Measurements from ENCODE around the gene PREX1. TPM values are rescaled to one million over a fixed set of nuclear protein-coding genes. Genes with fewer than 3 reads are reported as not detected.

PREX1 gene
- total RNA-seq, 1 donor from 2014 or later, result 20.8 TPM

DNA sequence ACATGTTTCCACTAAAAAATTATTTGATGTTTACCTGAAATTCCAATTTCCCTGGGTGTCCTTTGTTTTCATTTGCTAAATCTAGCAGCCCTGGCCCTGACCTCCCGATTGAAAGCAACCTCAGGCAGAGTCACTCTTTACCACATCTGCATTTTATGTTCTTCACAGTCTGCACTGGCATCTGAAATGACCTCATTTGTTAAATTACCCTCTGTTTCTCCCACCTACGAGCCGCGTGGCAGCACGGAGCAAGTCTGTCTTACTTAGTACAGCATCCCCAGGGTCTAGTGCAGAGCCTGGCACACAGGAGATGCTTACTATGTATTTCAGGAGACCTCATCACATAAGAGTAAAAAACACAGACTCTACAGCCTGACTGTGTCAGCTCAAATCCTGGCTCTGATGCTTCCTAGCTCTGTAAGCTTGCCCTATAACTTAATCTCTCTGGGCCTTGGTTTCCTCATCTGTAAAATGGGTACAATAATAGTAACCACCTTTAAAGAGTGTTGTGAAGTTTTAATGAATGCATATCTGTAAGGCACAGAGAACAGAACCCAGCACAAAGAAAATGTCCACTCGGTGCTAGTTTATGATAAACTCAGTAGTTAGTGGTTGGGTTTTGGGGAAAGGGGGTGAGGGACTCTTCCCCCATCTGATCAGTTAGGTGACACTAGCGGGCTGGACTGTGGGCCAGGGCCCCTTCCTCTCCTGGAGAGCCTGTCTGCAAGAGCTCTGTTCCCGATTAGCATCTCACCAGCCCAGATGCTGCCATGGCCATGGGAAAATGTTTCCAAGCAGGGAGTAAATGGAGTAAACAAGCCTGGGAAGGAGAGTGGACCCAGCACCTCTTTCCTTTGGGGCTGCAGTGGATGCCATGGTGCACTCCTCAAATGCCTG is 88.2 kb downstream of the PREX1 start:
- H3K27me3 Mint-ChIP-seq, result peaks cover 6% of the 10 kb centered on the region
- no peaks in the 10 kb centered on the region for H3K9me3 Mint-ChIP-seq
- TF ChIP-seq, protein P1, sequence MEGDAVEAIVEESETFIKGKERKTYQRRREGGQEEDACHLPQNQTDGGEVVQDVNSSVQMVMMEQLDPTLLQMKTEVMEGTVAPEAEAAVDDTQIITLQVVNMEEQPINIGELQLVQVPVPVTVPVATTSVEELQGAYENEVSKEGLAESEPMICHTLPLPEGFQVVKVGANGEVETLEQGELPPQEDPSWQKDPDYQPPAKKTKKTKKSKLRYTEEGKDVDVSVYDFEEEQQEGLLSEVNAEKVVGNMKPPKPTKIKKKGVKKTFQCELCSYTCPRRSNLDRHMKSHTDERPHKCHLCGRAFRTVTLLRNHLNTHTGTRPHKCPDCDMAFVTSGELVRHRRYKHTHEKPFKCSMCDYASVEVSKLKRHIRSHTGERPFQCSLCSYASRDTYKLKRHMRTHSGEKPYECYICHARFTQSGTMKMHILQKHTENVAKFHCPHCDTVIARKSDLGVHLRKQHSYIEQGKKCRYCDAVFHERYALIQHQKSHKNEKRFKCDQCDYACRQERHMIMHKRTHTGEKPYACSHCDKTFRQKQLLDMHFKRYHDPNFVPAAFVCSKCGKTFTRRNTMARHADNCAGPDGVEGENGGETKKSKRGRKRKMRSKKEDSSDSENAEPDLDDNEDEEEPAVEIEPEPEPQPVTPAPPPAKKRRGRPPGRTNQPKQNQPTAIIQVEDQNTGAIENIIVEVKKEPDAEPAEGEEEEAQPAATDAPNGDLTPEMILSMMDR (conservative IDR thresholded peaks at IDR 0.05), result no peak
- H3K4me1 Mint-ChIP-seq (ENCODE audit: unreplicated experiment), result peaks cover 22% of the 10 kb centered on the region
- H3K27ac Mint-ChIP-seq, result no peak overlapping the region
- H3K36me3 Mint-ChIP-seq, result peaks cover 4% of the 10 kb centered on the region
- no peak overlapping the region for H3K4me3 Mint-ChIP-seq
- no peak for DNase-seq (ENCODE audit: extremely low spot score, unreplicated experiment)

DNA sequence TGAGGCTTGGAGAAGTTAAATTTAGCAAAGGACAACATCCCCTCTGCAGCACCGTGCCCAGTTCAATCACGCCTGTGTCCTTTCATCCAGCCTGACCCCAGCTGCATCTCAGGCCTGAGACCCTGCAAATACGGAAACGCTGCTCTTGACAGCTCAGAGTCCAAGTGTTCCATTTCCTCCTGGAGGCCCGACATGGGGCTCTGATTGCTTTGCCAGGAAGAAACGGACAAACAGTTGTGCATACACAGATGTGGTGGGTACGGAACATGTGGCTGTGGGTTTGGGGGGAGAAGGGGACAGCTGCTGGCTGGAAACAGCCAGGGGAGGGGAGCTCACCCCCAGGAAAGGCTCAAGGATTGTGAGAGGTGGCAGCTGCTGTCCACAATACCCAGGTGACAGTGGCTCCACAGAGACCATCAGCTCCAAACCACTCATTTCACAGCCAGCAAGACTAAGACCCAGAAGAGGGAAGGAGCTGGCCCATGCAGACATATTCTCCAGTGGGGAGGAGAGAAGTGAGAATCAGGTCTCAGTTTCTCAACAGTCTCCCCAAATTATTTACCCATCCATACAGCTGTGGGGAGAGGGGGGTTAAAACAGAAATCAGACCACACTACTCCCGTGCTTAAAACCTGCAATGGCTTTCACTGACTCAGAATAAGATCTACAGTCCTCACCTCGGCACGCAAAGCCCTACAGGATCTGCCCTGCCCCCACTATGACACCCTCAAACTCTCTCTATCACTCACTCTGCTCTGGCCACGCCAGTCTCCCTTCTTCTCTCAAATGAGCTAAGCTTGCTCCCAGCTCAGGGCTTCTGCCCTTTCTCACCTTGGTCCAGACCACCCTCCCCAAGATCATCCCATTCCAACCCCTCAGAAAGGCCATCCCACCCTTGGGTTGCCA is 89.1 kb downstream of the PREX1 start:
- TF ChIP-seq, protein P1 (conservative IDR thresholded peaks at IDR 0.05), result no peak
- no peak for DNase-seq (ENCODE audit: extremely low spot score, unreplicated experiment)
- Mint-ChIP-seq H3K4me1 (ENCODE audit: unreplicated experiment) (peaks cover 22% of the 10 kb centered on the region), H3K27ac (no peak overlapping the region), H3K36me3 (peaks cover 4% of the 10 kb centered on the region), H3K27me3 (peaks cover 6% of the 10 kb centered on the region), H3K4me3 (no peak overlapping the region), H3K9me3 (no peaks in the 10 kb centered on the region)

- no peak for DNase-seq (ENCODE audit: extremely low spot score, unreplicated experiment)
- Mint-ChIP-seq H3K4me3 (no peak overlapping the region), H3K4me1 (ENCODE audit: unreplicated experiment) (peaks cover 22% of the 10 kb centered on the region), H3K36me3 (no peaks in the 10 kb centered on the region), H3K27me3 (peaks cover 2% of the 10 kb centered on the region), H3K27ac (no peak overlapping the region), H3K9me3 (no peaks in the 10 kb centered on the region)
- TF ChIP-seq, protein P1 (conservative IDR thresholded peaks at IDR 0.05), result no peak
Observed at GRCh38 chr20:48738094-48738398, 89.8 kb downstream of the PREX1 start.

GRCh38 chr20:48737434-48738093 is 90.2 kb downstream of the PREX1 start:
- TF ChIP-seq, protein P1 (conservative IDR thresholded peaks at IDR 0.05), result no peak
- Mint-ChIP-seq H3K27ac (no peak overlapping the region), H3K4me1 (ENCODE audit: unreplicated experiment) (peaks cover 22% of the 10 kb centered on the region), H3K36me3 (no peaks in the 10 kb centered on the region), H3K4me3 (no peak overlapping the region), H3K27me3 (peaks cover 2% of the 10 kb centered on the region), H3K9me3 (no peaks in the 10 kb centered on the region)
- DNase-seq (ENCODE audit: extremely low spot score, unreplicated experiment), result no peak

GRCh38 chr20:48736636-48737035 is 91.2 kb downstream of the PREX1 start:
- Mint-ChIP-seq H3K4me3 (no peak overlapping the region), H3K36me3 (no peaks in the 10 kb centered on the region), H3K27me3 (peaks cover 2% of the 10 kb centered on the region), H3K4me1 (ENCODE audit: unreplicated experiment) (peaks cover 22% of the 10 kb centered on the region), H3K27ac (no peak overlapping the region), H3K9me3 (no peaks in the 10 kb centered on the region)
- TF ChIP-seq, protein P1 (conservative IDR thresholded peaks at IDR 0.05), result no peak
- no peak for DNase-seq (ENCODE audit: extremely low spot score, unreplicated experiment)

Data from type B pancreatic cell (in vitro differentiated cells).